WTC11 (cell line): Measurements from ENCODE around the gene CASR. TPM values are rescaled to one million over a fixed set of nuclear protein-coding genes. Genes with fewer than 3 reads are reported as not detected.

Experiments used
- ATAC-seq: fragments of 200-7000 bp; cut with Tn5 transposase; 2 replicates; pipeline ENCODE4 v1.10.0; 2021; ENCODE audit warnings: mild to moderate bottlenecking, moderate library complexity
- Bru-seq: library from RNA; stranded (reverse); fragments of 400-500 nt; gene quantifications from one replicate; lab custom pipeline; 2021; lab: Mats Ljungman, UMichigan
- CTCF ChIA-PET: fragments of 300-600 bp; sonication (Branson Sonifier 250); formaldehyde crosslinking; loops from one replicate; lab custom pipeline; 2021; ENCODE audit warnings: antibody characterized with exemption; lab: Charles Lee
- POLR2A ChIA-PET: fragments of 350-600 bp; sonication (Branson Sonifier 250); formaldehyde crosslinking; loops from one replicate; lab custom pipeline; 2021; ENCODE audit warnings: antibody characterized with exemption; lab: Charles Lee
- DNase-seq: peaks from one replicate; pipeline ENCODE4 v3.0.0; 2021; ENCODE audit warnings: low spot score
- H3K27ac Mint-ChIP-seq: 2 replicates; pipeline ENCODE4 v1.8.0; 2021; ENCODE audit warnings: mixed read lengths
- H3K27me3 Mint-ChIP-seq: 2 replicates; pipeline ENCODE4 v1.8.0; 2021; ENCODE audit warnings: low read depth, mild to moderate bottlenecking, moderate library complexity, mixed read lengths
- H3K36me3 Mint-ChIP-seq: 2 replicates; pipeline ENCODE4 v1.8.0; 2021; ENCODE audit warnings: mixed read lengths
- H3K4me1 Mint-ChIP-seq: 2 replicates; pipeline ENCODE4 v1.8.0; 2022; ENCODE audit warnings: mixed read lengths
- H3K4me3 Mint-ChIP-seq: 2 replicates; pipeline ENCODE4 v1.8.0; 2021; ENCODE audit warnings: mild to moderate bottlenecking, moderate library complexity, mixed read lengths
- H3K9me3 Mint-ChIP-seq: 2 replicates; pipeline ENCODE4 v1.8.0; 2021; ENCODE audit warnings: mixed read lengths
- ATF2 ChIP-seq: sonication (generic); formaldehyde crosslinking; IDR thresholded peaks from 2 replicates; pipeline ENCODE4 v1.8.1; 2022; ENCODE audit warnings: low read depth, missing genetic modification reagents, borderline replicate concordance
- CBFB ChIP-seq: sonication (generic); formaldehyde crosslinking; IDR thresholded peaks from 2 replicates; pipeline ENCODE4 v1.8.1; 2022; ENCODE audit warnings: mild to moderate bottlenecking, low read depth, missing genetic modification reagents
- E2F1 ChIP-seq: sonication (generic); formaldehyde crosslinking; IDR thresholded peaks from 2 replicates; pipeline ENCODE4 v1.8.0; 2022; ENCODE audit warnings: mild to moderate bottlenecking, missing genetic modification reagents
- E2F4 ChIP-seq: sonication (generic); formaldehyde crosslinking; IDR thresholded peaks from 2 replicates; pipeline ENCODE4 v1.8.1; 2022; ENCODE audit warnings: low read depth, mild to moderate bottlenecking, moderate library complexity, missing genetic modification reagents, borderline replicate concordance
- ETV6 ChIP-seq: sonication (generic); formaldehyde crosslinking; IDR thresholded peaks from 2 replicates; pipeline ENCODE4 v1.8.1; 2022; ENCODE audit warnings: mild to moderate bottlenecking, missing genetic modification reagents
- FOXJ3 ChIP-seq: sonication (generic); formaldehyde crosslinking; IDR thresholded peaks from 2 replicates; pipeline ENCODE4 v1.9.0; 2021; ENCODE audit warnings: missing genetic modification reagents, mild to moderate bottlenecking, borderline replicate concordance
- FOXP4 ChIP-seq: sonication (generic); formaldehyde crosslinking; IDR thresholded peaks from 2 replicates; pipeline ENCODE4 v1.8.0; 2022; ENCODE audit warnings: mild to moderate bottlenecking, missing genetic modification reagents
- HMGA2 ChIP-seq: fragments of 250-450 bp; sonication (Bioruptor Pico); IDR thresholded peaks from 2 replicates; pipeline ENCODE4 v1.4.0; 2021; ENCODE audit warnings: mild to moderate bottlenecking, moderate library complexity
- MYBL2 ChIP-seq: sonication (generic); formaldehyde crosslinking; IDR thresholded peaks from 2 replicates; pipeline ENCODE4 v1.8.1; 2023; ENCODE audit warnings: mild to moderate bottlenecking, moderate library complexity, missing genetic modification reagents
- SMAD4 ChIP-seq: sonication (generic); formaldehyde crosslinking; IDR thresholded peaks from 2 replicates; pipeline ENCODE4 v1.8.0; 2022; ENCODE audit warnings: mild to moderate bottlenecking, missing genetic modification reagents
- TEAD4 ChIP-seq: sonication (generic); formaldehyde crosslinking; IDR thresholded peaks from 2 replicates; pipeline ENCODE4 v1.8.0; 2022; ENCODE audit warnings: mild to moderate bottlenecking, missing genetic modification reagents
- ZMAT4 ChIP-seq: fragments of 250-450 bp; sonication (Bioruptor Pico); IDR thresholded peaks from 2 replicates; pipeline ENCODE4 v1.9.0; 2021; ENCODE audit warnings: mild to moderate bottlenecking
- ZNF121 ChIP-seq: sonication (generic); formaldehyde crosslinking; IDR thresholded peaks from 2 replicates; pipeline ENCODE4 v1.8.0; 2023; ENCODE audit warnings: missing genetic modification reagents
- ZNF138 ChIP-seq: sonication (generic); formaldehyde crosslinking; conservative IDR thresholded peaks from 2 replicates; pipeline ENCODE4 v1.8.1; 2022; ENCODE audit warnings: mild to moderate bottlenecking, moderate library complexity, missing genetic modification reagents
- ZNF263 ChIP-seq: sonication (generic); formaldehyde crosslinking; IDR thresholded peaks from 2 replicates; pipeline ENCODE4 v1.8.1; 2022; ENCODE audit warnings: low read depth, mild to moderate bottlenecking, moderate library complexity, missing genetic modification reagents
- ZNF425 ChIP-seq: fragments of 250-450 bp; sonication (Bioruptor Pico); conservative IDR thresholded peaks from 2 replicates; pipeline ENCODE4 v1.9.0; 2021; ENCODE audit warnings: mild to moderate bottlenecking
- ZNF512 ChIP-seq: sonication (generic); formaldehyde crosslinking; IDR thresholded peaks from 2 replicates; pipeline ENCODE4 v1.8.1; 2022; ENCODE audit warnings: missing genetic modification reagents, borderline replicate concordance
- long read RNA-seq, 3 experiments: library from RNA in 1 of 3; library from capped mRNA in 1 of 3; library from polyadenylated mRNA in 1 of 3; unstranded in 2 of 3; stranded (forward) in 1 of 3; transcript quantifications; one replicate each; pipeline ENCODE4 v2.0.0, GENCODE V29; 2021
- total RNA-seq: library from RNA; stranded (reverse); gene quantifications from 3 replicates; pipeline ENCODE4 v1.2.3, GENCODE V29; 2021
- TF ChIP-seq, protein P1 (sequence below): fragments of 250-450 bp; sonication (Bioruptor Pico); IDR thresholded peaks from 2 replicates; pipeline ENCODE4 v2.1.2; 2022; ENCODE audit warnings: mild to moderate bottlenecking, moderate library complexity

The CASR gene
- total RNA-seq: 0.16 to 0.24 TPM (median 0.21 TPM) in 3 replicates
- Bru-seq, nascent RNA: percentile 23 among the genes with signal in this experiment
- long read RNA-seq, experiment 1, partial matches to known transcripts: 0 of 2 reads
- long read RNA-seq, experiment 1, other reads (novel, unspliced or antisense): 2 of 2 reads
- long read RNA-seq, experiment 2: 0 reads
- long read RNA-seq, experiment 3: 0 reads

- H3K36me3 Mint-ChIP-seq: no peaks in the 10 kb centered on the region
- H3K9me3 Mint-ChIP-seq: no peaks in the 10 kb centered on the region
- H3K27ac Mint-ChIP-seq: no peak within 1 kb of the TSS
- peaks cover 8% of the 10 kb centered on the region; the same call in 1 of the 2 replicates for H3K4me1 Mint-ChIP-seq
- H3K27me3 Mint-ChIP-seq: peaks cover 72% of the 10 kb centered on the region
- no peak for TF ChIP-seq ZNF121 (CRISPR knock-in tag)
- TF ChIP-seq, protein P1, sequence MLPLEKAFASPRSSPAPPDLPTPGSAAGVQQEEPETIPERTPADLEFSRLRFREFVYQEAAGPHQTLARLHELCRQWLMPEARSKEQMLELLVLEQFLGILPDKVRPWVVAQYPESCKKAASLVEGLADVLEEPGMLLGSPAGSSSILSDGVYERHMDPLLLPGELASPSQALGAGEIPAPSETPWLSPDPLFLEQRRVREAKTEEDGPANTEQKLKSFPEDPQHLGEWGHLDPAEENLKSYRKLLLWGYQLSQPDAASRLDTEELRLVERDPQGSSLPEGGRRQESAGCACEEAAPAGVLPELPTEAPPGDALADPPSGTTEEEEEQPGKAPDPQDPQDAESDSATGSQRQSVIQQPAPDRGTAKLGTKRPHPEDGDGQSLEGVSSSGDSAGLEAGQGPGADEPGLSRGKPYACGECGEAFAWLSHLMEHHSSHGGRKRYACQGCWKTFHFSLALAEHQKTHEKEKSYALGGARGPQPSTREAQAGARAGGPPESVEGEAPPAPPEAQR (CRISPR knock-in tag): no peak
- no peak for TF ChIP-seq HMGA2 (CRISPR knock-in tag)
- no peak for TF ChIP-seq ZNF512 (CRISPR knock-in tag)
- no peak for TF ChIP-seq ATF2
- no peak for TF ChIP-seq SMAD4
- TF ChIP-seq ZNF425 (CRISPR knock-in tag): no peak
- TF ChIP-seq ETV6 (CRISPR knock-in tag): no peak
- no peak for TF ChIP-seq TEAD4 (CRISPR knock-in tag)
- no peak for TF ChIP-seq FOXJ3 (CRISPR knock-in tag)
- TF ChIP-seq ZNF263 (CRISPR knock-in tag): no peak
- no peak for TF ChIP-seq E2F4 (CRISPR knock-in tag)
- no peak for TF ChIP-seq FOXP4 (CRISPR knock-in tag)
- no peak for TF ChIP-seq E2F1
- TF ChIP-seq CBFB (CRISPR knock-in tag): no peak
- no peak for TF ChIP-seq ZMAT4
- TF ChIP-seq MYBL2 (CRISPR knock-in tag): no peak
- TF ChIP-seq ZNF138 (CRISPR knock-in tag): no peak
- TF ChIP-seq, all 79 proteins: peak for 0
- ChIA-PET CTCF (interaction anchor here (0.8 to 1.4 kb wide), 6 partner anchors 75 to 630 kb away, joined by 3 to 5 read pairs (median 4); no protein-coding TSS in a partner anchor), POLR2A (no interaction called here)
- peak within 1 kb of the TSS; percentile 91 for H3K4me3 Mint-ChIP-seq
- DNase-seq (peak; percentile 43), ATAC-seq (peak; percentile 71)
Measured at GRCh38 chr3:122183521-122183892, at the start of gene CASR. Gene CASR, plus strand, starts transcription at chr3:122183668. Its CDS starts 70,522 bp downstream, at chr3:122254190.
